T-helper 1 cell (primary cell): ENCODE results near the gene PTBP1.

Experiments
- DNase-seq, 5 donors: peaks; one replicate each; pipeline ENCODE4 v3.0.0-alpha.2; 2012 to 2020

The PTBP1 gene

DNA sequence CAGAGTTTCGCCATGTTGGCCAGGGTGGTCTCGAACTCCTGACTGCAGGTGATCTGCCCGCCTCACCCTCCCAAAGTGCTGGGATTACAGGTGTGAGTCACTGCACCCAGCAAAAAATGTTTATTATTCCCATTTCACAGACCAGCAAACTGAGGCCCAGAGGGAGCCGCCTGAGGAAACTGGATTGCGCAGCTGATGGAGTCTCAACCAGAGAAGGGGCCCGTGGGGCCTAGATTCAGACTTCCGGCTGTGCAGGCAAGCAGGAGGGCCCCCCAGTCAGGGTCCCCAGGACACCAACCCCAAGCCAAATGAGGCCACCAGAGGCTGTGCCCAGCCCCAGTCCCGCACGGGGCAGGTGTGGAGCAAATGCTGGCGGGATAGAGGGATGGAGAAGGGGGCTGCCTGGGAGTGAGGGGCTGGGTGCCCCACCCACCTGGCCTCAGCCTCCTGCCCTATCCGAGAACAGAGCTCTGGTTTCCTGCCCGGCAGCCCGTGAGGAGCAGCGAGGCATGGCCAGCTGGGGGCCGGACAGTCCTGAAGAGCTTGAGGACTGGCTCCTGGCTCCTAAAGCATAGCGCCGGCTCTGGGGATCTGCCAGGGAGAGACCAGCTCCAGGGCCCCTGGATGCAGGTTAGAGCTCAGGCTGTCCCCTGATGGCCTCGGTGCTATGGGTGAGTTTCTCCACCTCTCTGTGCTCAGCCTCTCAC lies 24.4 kb upstream of the PTBP1 start:
- no peak for DNase-seq

DNA sequence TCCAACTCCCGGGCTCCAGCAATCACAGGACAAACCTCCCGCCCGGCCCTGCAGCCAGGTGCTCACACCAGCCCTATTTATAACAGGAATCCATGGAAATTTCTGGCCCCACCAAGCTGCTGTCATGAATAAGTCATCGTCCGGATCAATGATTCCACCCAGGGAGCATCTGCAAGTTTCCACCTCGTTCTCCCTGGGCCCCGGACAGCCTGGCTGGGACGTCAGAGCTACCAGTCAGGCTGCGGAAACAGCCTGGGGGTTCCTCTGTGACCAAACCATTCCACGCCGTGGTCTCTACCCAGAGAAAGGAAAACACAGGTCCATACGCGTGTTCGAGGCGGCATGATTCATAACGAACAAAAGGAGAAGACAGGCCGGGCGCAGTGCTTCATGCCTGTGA lies 20.7 kb upstream of the PTBP1 start:
- no peak for DNase-seq

DNA sequence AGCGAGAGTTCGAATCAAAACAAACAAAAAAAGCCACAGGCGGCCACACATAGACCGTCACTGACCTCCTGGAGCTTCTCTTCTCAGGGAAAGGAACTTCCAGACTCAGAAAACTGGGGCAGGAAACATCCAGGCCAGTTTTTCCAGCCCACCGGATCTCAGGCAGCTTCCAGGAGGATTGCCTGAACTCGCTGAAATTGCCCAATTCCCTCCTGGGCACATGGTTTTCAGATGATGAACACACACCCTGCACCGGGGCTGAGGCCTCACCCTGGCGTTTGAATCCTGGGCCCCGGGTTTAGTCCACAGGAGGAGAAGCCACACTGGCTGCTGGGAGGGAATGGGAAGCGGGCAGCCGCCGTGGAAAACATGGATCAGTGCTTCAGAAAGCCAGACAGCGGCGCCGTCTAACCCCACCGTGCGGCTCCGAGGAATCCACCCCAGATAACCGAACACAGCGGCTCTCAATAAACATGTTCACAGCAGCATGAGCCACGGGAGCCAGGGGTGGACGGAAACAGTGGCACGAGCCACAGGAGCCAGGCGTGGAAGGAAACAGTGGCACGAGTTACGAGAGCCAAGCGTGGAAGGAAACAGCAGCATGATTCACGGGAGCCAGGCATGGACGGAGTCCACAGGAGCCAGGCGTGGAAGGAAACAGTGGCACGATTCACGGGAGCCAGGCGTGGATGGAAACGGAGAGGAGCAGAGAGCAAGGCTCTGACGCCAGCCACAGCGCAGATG lies 18.2 kb upstream of the PTBP1 start:
- DNase-seq, result no peak

DNA sequence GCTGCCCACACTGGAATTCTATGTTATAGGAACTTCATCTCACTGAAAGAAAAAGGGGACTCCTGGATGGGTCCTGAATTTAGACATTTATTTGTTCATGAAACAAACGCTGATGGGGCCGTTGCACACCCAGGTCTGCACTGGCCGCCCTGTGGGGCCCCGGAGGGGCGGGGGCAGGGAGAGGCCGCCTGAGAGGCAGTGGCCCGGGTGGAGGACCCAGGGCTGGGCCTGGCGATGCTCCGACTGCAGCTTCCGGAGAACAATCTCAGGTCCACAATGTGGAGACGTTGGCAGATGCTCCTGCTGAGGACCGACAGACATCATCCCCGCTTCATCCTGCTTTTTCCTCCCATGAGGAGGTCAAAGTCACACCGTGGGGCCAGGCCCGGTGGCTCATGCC lies 16.3 kb upstream of the PTBP1 start:
- DNase-seq, result no peak

DNA sequence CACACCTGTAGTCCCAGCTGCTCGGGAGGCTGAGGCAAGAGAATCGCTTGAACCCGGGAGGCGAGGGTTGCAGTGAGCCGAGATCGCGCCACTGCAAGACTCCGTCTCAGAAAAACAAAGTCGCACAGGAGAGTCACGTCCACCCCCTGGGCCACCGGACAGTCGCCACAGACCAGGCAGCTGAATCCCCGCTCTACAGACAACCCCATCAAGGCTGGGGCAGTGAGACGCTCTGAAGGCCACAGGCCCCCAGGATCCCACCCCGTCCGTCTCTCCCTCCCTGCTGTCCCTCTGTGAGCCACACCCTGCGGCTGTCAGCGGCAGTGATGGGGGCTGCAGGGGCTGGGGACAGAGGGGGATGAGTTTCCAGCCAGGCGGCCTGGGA lies 15.5 kb upstream of the PTBP1 start:
- DNase-seq, result no peak

DNA sequence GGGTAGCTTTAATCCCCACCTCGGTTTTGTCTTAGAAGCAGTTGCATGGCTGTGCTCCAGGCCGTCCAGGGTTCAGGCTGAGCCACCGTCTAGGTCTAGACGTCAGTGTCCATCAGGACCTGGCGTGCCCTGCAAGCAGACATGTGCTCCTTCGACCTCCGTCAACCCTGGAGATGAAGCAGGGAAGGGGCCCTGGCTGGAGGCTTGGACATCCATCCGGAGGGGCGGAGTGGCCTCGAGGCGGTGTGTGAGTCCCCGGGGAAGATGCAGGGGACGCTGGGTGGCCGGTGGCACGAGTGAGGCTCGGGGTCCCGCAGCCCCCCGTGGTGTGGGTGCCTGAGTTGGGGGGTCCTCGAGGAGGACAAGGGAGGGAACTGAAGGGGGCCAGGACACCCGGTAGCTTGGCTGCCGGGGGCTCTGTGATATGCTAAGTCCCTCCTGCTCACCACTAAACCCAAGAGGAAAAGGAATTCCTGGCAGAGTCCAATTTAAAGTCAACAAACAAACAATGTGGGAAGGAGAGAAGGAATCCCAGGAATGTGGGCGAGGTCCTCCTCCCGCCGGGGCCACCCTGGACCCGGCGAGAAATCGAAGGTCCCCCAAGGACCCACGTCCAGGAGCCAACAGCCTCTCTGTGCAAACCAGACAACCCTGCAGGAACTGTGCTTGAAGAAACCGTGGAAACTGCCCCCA lies 14.9 kb upstream of the PTBP1 start:
- DNase-seq, result no peak

DNA sequence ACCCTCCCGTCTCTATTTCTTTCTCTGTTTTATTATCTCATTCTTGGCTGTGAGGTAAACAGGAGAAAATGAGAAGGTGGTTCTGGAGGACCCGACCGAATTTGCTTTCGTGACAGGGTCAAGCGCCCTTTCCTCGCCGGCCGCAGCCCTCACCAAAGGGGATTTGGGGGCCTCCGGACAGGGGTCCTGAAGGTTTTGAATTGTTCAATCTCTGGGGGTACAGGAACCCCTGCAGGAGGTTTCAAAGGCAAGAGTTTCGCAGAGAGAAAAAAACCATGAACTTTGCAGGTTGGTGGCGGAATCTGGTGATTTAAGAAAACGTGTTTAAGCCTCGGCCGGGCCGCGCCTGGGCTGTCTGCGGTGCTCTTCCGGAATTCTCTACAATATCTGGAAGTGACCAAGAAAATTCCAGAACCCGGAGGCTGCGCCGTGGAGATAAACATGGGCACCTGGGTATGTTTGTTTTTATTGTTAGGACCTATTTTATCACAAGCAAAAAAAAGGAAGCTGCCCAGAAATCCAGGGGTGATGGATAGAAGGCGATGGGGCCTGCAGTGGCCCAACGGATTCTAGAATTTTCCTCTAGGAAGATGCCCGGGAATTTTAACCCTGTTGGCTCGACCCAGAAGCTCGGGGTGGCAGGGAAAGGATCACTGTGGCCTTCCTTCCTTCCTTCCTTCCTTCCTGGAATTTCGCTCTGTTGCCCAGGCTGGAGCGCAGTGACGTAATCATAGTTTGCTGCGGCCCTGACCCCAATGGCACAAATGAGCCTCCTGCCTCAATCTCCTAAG lies 14.2 kb upstream of the PTBP1 start:
- DNase-seq, result no peak

DNA sequence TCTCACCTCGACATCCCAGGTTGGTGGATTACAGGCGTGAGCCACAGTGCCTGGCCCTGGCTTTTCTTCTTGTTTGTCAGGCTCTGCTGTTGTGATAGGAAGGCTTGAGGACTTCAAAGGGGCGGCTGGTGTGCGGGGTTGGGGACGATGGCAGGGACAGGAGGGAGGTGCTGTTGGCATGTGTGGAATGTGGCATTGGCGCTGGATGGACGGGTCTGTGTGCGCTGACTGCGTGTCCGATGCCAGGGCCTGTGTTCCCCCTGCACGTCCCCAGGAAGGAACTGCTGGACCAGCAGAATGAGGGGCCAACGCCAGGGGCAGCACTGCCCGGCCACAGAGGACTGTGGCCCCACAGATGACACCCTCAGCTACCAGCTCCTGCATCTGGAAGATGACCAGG lies 12.7 kb upstream of the PTBP1 start:
- no peak for DNase-seq

DNA sequence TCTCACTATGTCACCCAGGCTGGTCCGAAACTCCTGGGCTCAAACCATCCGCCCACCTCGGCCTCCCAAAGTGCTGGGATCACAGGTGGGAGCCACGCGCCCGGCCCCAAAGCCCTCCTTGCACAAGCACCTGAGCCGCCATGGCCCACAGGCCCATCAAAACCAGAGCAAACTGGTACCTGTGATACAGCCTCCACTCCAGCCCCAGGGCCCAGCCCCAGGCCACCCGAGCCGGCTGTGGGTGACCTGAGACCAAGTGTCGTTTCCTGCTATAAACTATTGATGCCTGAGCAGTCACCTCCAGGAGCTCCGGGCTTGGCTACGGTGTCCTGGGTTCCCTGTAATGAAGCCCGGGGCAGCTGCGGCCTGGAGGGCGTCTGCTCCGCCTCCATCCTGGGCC lies 9.7 kb upstream of the PTBP1 start:
- no peak for DNase-seq

DNA sequence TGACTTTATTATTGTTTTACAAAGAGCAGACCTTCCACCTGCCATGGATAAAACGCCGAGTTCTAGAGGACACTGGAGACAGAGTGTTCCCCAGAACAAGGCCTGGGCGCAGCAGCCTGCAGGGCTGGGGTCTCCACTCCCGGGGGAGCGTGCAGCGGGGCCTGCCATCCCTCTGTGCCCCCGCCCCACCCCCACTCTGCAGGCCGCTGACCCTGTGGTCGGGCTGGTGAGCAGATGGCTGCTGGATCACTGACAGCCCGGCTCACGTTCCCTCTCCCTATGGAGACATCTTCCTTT lies 8.6 kb upstream of the PTBP1 start:
- no peak for DNase-seq

DNA sequence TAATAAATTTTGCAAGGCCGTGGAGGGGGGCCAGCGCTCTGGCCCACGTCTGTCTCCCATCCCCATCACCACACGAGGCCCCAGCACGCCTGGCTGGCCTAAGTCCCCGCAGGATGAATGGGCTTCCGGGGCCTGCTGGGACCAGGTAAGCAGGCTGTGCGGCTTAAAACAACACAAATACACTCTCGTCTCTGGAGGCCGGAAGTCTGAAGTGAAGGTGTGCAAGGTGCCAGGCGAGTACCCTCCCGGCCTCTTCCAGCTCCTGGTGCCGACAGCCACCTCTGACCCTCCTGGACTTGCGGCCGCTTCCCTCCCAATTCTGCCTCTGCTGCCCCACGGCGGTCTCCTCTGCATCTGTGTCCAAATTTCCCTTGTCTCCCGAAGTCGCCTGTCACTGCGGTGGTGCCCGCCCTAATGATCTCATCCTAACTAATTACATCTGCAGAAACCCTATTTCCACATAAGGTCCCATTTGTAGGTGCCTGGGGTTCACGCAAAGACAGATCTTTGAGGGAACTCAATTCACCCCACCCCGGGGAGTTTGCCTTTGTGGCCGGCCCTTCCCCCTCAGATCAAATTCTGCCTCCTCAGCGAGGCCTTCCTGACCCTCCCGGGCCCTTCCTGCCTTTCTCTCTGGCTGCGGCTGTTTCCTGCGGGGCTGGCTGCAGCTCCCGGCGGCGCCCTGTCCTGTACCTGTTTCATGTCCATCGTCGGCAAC lies 8.1 kb upstream of the PTBP1 start:
- DNase-seq, result no peak

DNA sequence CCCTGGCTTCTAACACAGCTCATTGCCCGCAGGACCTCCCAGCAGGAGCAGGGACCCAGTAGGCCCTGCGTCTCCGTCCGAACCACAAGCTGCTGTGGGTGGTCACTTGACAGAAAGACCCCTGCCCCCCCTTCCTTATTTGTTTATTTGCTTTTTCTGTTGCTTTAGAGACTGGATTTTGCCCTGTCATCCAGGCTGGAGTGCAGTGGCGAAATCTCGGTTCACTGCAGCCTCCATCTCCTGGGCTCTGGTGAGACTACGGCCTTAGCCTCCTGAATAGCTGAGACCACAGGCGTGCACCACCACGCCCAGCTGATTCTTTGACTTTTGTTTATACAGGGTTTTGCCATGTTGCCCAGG lies 7.6 kb upstream of the PTBP1 start:
- no peak for DNase-seq

DNA sequence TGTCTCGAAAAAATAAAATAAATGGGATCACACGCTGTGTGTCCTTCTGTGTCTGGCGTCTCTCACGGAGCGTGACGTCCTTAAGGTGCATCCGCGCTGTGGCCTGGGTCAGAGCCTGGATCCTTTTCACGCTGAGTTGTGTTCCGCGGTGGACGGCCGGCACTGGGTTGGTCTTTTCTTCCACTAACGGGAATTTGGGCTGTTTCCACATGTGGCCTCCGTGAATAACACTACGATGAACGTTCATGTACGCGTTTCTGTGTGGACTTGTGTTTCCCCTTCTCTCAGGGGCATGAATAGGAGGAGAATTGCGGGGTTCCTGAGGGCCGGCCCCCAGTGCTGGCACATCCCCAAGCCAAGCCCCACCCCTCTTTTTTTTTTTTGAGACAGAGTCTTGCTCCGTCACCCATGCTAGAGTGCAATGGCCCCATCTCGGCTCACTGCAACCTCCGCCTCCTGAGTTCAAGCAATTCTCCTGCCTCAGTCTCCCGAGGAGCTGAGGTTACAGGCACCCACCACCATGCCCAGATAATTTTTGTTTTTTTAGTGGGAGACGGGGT lies 6.2 kb upstream of the PTBP1 start:
- DNase-seq, result no peak

DNA sequence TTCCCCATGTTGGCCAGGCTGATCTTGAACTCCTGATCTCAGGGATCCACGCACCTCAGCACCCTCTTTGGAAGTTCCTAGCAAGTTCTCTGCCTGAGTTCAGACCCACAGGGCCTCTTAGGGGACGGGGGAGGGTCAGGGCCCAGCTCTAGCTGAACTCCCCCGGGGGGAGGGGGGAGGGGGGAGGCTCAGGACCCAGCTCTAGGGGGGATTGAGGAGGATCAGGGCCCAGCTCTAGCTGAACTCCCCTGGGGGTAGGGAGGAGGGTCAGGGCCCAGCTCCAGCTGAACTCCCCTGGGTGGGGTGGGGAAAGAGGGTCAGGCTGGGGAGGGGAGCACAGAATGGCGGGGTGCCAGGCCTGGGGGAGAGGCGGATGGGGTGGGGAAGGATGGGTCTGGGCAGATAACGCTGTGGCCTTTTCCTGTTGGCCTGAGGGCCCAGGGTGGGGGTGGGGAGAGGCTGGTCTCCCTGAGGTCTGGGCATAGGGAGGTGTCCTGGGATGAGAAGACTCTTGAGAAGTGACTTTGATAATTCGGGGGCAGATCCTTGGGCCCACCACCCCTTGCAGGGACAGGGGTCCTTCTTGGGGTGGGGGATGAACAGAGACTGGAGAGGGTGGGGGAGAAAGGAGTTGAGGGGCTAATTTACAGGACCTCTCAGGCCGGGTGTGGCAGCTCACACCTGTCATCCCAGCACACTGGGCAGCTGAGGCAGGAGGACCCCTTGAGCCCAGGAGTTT lies 5.5 kb upstream of the PTBP1 start:
- DNase-seq, result no peak

DNA sequence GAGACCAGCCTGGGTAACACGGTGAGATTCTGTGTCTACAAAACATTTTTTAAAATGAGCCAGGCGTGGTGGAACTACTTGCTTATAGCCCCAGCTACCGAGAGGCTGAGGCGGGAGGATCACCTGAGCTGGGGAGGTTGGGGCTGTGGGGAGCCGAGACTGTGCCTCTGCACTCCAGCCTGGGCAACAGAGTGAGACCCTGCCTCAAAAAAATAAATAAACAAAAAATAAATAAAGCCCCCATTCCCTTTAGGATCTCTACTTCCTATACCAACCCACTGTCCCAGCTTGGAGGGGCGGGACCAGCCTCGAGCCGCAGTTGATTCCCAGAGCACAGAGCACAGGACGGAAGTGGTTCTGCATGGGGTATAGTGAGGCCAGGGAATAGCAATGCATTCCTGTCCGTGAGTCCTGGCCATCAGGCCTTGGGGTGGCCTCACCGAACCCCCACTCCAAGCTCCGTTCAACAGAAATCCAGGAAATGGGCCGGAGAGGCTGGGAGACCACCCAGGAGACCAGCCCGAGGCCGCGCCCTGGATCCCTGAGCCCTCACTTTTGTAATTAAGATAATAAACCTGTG lies 4.9 kb upstream of the PTBP1 start:
- no peak for DNase-seq

DNA sequence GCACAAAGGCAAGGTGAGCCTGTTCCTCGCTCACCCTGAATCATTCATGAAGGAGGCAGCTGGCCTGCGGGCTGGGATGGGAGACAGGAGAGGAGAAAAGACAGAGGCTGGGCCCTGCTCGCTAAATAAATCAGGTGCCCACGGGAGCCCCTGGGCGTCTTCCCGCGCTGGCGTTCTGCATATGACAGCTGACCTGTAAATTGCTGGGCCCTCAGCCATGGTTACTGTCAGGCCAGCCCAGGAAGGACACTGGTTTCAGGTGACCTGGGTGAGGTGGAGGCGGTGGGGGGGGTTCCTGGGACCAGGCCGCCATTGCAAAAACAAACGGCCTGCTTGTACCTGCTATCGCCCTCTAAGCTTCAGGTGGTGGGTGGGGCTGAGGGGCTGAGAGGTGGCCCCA lies 3.4 kb upstream of the PTBP1 start:
- no peak for DNase-seq

DNA sequence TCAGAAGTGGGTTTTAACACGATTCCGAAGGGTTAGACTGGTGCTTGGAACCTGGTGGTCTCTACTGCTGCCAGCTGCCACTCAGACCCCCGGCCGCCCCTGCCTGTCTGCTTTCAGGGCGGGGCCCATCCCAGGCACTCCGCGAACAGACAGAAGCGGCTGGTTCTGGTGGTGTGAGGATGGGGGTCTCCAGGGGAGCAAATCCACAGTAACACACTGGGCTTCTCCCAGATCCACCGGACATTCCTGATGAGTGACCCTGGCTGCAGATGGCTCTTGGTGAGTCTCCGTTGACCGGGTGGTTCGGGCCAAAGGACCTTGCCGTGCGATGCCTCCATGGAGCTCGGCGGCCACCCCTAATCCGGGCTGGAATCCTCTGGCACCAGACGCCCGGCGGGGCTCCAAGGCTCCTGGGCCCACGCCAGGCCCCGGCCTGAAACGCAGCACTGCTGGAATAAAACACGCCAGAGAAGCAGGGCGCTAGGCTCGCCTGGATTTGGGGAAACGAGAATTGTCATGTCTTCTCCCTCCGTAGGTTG lies 2.1 kb upstream of the PTBP1 start:
- no peak for DNase-seq

DNA sequence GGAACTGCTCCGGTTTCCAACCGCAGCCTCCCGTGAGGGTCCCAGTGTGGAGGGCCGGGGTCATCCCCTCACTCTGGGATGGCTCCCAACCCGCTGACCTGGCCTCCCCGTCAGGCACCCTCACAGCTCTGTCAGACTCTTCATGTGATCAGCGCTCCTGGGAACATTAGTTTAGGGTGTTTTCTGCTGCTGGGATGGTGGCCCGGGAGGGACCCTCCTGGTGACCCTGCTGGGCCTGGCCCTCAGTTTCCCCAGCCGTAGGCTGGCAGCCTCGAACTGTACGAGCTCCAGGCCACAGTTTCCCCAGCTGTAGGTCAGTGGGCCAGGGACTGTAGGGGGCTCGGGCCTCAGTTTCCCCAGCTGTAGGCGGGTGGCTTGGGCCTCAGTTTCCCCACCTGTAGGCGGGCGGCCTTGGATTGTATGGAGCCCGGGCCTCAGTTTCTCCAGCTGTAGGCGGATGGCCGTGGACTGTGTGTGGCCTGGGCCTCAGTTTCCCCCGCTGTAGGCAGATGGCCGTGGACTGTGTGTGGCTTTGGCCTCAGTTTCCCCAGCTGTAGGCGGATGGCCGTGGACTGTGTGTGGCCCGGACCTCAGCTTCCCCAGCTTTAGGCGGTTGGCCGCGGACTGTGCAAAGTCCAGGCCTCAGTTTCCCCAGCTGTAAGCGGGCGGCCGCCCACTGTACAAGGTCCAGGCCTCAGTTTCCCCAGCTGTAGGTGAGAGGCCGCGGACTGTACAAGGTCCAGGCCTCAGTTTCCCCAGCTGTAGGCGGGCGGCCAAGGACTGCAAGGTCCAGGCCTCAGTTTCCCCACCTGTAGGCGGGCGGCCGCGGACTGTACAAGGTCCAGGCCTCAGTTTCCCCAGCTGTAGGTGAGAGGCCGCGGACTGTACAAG lies 1.3 kb upstream of the PTBP1 start:
- no peak for DNase-seq

DNA sequence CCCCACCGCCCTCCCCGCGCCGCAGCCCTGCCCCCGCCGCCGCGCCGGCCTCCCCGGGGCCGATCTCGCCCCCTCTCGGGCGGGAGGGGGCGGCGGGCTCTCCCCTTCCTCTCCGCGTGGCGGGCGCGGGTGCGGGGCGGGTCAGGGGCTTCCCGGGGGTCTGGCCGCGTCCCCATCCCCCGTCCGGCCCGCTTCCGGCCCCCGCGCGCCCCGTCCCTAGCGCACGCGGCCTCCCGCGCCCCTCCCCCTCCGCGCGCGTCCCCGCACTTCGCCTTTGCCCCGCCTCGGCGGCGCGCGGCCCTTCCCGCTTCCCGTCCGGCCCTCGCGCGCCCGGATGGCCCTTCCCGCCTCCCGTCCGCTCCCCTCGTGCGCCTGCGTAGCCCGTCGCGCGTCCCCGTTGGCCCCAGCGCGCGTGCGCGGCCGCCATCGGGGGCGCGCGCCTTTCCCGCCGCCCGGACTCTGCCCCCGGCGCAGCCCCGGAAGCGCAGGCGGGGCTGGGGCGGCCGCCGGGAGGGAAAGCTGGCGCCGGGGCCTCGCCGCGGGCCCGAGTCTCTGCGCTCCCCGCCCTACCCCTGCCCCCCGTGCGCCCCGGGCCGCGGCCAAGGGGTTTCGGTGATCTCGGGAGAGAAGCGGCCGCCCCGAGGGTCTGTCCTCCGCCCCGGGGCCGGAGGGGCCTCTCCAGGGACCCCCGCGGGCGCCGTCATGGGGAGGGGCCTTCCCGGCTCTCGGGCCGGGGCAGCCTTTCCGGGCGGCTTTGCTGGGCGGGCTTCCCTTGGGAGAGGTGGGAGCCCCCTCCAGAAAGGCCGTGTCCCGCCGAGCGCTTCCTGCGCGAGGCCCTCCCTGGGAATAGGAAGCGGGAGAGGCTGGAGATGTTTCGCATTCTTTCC lies 519 bp downstream of the PTBP1 start:
- peak; percentile 77 to 93 (median 79) for DNase-seq
